GM21447 (cell line): ENCODE data around the gene FMR1.

Experiments used
- ATAC-seq: cut with Tn5 transposase; IDR thresholded peaks from one replicate; pipeline ENCODE4 v1.9.1; 2021; ENCODE audit not compliant: unreplicated experiment

FMR1 gene

GRCh38 chrX:147911192-147912022 lies at the start of gene FMR1:
Gene FMR1, plus strand, starts transcription at chrX:147911919. Its CDS starts 261 bp downstream, at chrX:147912180.
- ATAC-seq: peak; percentile 81

- peak; percentile 99 for ATAC-seq
Observed at GRCh38 chrX:147875866-147876596, 35.7 kb upstream of the FMR1 start.

GRCh38 chrX:147876849-147877646 lies 34.7 kb upstream of the FMR1 start:
- ATAC-seq: no peak

DNA sequence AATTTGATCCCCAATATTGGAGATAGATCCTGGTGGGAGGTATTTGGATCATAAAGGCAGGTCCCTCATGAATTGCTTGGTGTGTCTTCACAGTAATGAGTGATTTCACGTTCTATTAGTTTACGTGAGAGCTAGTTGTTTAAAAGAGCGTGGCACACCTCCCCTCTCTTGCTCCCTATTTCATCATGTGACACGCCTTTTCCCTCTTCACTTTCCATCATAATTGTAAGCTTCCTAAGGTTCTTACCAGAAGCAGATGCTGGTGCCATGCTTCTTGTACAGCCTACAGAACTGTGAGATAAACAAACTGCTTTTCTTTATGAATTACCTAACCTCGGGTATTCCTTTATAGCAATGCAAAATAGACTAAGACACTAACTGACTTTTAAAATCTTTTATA lies 34.0 kb upstream of the FMR1 start:
- no peak for ATAC-seq

DNA sequence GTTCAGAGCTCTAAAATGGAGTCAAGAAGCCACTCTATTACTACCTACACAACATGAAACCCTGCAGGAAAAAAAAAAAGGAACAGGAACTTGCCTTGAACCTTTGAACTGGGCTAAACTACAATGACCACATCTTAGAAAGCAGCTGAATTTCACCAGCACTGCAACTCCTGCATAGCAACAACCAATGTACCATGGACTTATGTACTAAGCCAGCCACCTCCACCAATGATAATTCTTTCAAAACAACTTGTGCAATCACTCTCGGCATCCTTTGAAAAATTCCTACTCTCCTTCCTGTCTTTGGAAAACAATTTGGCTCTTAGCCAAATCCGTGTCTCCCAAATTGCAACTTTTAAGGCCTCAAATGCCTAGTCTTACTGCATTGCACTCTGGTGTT lies 26.8 kb upstream of the FMR1 start:
- no peak for ATAC-seq

DNA sequence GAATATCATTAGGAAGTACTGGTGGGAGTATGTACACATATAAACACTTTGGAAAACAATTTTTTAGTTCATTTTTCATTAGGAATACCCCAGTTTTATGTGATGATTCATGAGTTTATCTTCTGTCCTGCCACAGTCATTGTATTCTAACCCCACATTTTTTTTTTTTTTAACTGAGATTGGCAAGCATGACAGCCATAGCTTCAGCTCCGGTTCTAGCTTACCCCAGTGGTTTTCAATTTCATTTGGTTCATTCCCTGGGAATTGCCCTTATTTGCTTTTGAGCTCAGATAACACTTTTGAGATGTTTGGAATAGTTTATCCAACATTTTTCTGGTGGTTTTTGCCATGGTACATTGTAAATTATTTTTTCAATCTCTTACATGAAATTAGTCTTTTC lies 21.0 kb upstream of the FMR1 start:
- no peak for ATAC-seq

DNA sequence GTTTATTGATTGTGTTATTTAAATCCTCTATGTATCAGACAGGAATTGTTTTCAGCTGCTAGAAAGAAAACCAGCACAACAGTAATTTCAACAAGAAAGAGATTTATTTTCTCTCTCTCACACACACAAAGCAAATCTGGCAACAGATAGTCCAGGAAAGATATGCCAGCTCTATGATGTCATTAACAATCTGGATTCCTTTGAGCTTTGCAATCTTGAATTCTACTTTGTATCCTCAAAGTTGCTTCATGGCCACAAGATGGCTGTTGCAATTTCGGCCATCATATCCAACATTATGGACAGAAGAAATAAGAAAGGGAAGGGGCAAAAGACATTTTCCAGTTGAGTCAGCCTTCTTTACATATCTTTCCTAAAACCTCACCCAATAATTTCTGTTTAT lies 19.8 kb upstream of the FMR1 start:
- no peak for ATAC-seq

- no peak for ATAC-seq
Observed at GRCh38 chrX:147893741-147894140, 18.0 kb upstream of the FMR1 start.

GRCh38 chrX:147894366-147894963 lies 17.3 kb upstream of the FMR1 start:
- ATAC-seq: no peak

DNA sequence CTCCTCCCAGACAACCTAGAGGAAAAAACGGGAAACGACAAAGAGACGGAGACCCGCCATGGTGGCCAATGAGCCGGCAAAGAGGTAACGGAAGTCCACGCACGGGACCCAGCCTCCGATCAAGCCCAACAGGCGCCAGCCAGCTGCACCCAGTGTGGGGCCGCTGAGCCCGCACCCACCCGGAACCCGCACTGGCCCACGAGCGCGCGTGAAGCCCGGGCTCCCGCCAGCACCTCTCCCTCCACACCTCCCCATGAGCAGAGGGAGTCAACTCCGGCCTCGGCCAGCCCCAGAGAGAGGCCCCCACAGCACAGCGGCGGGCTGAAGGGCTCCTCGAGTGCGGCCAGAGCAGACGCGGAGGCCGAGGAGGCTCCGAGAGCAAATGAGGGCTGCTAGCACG lies 14.6 kb upstream of the FMR1 start:
- ATAC-seq: no peak

DNA sequence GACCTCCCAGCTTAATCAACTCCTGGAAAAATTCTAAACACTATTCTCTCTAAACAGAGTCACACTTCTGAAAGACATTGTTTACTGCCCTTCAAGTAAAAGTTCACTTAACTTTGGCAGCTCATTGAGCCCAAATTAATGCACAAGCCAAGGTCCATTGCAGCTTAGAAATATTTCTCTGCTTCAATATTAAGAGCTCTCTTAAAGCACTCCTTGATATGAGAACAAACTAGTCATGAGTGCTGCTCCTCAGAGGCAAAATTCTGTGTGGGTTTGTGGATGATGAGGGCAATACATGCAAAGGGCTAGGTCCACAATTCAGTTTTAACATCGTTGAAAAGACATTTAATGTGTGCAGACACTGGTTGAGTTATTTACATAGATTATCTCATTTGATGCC lies 12.8 kb upstream of the FMR1 start:
- no peak for ATAC-seq

- ATAC-seq: peak; percentile 99
Observed at GRCh38 chrX:147899379-147900114, 12.2 kb upstream of the FMR1 start.

DNA sequence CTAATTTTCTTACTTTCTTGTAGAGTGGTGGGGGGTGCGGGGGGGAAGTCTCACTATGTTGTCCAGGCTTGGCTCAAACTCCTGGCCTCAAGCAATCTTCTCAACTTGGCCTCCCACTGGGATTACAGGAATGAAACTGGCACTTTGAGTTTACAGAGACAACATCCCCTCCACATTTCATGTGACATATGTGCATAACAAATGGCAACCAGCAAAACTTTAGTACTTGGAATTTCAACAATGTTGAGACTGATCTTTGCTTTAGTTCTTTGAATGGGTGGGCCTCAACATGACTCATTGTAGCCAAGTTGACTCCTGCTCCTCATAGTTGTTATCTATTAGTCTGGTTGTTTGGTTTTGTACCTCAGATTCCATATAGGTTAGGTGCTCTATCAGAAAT lies 11.4 kb upstream of the FMR1 start:
- no peak for ATAC-seq

DNA sequence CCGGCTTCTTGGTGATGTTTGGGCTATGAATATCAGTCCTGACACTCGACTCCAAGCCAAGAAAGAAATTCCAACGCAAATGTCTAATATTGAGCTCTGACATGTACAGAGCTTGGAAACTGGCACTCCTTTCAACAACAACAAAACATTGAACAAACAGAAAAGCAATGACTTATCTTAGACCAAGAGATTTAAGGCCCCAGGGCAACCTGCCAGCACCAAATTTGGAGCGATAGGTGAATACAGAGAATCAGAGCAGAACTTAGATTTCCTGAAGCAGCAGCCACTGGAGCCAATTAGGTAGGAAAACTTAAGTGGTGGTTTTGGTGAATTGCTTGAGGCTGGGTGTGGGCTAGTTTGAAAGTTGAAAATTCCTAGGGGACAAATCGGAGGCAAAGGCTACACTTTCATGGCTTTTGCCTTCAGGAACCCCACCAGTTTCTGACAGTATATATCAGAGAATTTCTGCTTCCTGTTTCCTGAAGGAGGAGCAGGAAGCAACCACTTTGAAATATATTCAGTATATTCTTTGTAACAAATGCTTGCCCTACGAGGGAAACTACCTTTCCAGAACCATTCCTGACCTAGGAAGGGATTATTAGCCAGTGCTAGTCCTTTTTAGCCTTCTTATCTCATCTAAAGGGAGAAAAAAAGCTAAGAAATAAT lies 10.1 kb upstream of the FMR1 start:
- no peak for ATAC-seq

DNA sequence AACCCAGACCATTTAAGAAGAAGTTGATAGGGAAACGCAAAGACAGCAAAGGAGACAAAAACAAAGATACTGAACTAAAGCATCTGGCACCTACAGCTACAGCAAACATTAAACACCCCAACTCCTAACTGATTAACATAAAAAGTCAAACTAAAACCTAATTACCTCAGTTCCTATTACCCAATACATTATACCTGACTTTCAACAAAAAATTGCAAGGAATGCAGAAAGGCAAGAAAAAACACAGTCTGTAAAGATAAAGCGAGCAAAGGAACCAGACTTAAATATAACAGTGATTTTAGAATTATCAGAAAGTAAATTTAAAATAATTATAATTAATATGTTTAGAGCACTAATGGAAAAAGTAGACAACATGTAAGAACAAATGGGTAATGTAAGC lies 9.4 kb upstream of the FMR1 start:
- no peak for ATAC-seq

DNA sequence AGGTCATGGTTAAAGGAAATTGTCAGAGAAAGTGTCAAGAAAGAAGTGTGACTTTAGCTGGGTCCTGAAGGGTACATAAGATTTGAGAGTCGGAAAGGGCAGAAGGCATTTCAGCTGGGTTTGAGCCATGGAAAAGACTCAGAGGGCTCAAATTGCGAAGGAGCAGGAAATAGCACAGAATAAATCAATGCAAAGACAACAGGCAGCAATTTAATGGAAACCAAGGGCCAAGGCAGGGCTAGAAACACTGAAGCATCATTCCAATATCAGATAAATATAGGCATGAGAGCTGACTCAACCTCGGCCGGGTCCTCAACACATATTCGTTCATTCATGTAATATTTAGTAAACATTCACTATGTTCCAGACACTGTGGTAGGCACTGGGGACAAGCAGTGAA lies 3.6 kb upstream of the FMR1 start:
- ATAC-seq: no peak

DNA sequence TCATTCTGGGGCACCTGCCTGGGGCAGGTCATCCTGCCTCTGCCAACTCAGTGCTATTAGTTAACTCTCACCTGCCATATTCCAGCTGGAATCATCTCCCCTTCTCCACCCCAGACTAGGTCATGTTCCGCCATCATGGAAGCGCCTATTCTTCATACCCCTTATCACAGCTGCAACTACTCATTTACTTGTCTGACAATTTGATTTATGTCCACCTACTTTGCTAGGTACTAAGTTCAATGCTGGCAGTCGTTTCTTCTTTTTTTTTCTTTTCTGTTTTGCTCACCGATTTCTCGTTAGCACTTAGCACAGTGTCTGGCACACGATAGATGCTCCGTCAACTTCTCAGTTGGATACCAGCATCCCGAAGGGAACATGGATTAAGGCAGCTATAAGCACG lies 1.1 kb upstream of the FMR1 start:
- ATAC-seq: no peak

GRCh38 chrX:147912093-147912801 lies 528 bp downstream of the FMR1 start:
- peak; percentile 35 for ATAC-seq

GRCh38 chrX:147913570-147913969 lies 1.9 kb downstream of the FMR1 start:
- no peak for ATAC-seq
